Endothelial cell of coronary artery (primary cell): ENCODE data around the gene BCL7C. TPM values are rescaled to one million over a fixed set of nuclear protein-coding genes. Genes with fewer than 3 reads are reported as not detected.

Source experiments
- total RNA-seq: library from RNA; depleted of rRNA; stranded (reverse); fragments of >200 nt; gene quantifications from 2 replicates; pipeline ENCODE4 v1.2.3, GENCODE V29; 2014

Gene BCL7C
- total RNA-seq, result 19.8 and 26.7 TPM in 2 replicates

GRCh38 chr16:30893744-30894539 is at the start of gene BCL7C:
Gene BCL7C, minus strand, starts transcription at chr16:30894077. Its CDS starts 133 bp downstream, at chr16:30893944.

GRCh38 chr16:30923554-30924075 is 29.7 kb upstream of the BCL7C start, which contains the start of gene FBXL19:
Gene FBXL19, plus strand, starts transcription at chr16:30923572. Its CDS starts 2,183 bp downstream, at chr16:30925755.

DNA sequence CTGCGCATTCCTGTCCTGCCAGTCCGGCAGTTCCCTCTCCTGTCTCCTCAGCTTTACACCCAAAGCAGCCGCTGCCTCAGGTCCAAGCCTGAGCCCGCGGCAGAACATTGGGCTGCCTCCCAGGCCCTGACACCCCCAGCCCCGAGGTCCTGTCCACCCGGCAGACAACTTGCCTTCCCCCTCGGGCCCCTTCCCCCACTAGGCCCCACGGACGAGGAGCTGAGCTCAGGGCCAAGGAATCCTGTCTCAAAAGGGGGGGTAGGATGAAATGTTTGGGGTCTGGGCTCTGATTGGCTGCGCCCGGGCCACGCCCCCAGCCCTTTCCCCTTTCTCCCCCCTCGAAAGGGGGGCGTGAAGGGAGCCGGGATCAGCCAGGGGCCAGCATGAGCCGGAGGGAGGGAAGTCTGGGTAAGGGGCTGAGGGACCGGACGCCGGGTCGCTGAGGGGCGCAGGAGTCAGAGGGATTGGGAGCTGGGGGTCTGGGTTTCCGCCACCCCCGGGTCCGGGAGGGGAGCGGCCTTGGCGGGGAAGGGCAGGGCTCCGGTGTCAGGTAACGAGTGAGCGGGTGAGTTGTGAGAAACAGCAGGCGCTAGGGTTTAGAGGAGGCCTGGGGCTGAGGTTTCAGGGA is 2.5 kb upstream of the BCL7C start, which contains the start of gene CTF1:
Gene CTF1, plus strand, starts transcription at position 354 of the 628 bp plus-strand sequence. Its CDS starts 30 bp downstream, at position 384.

Other genes with a start within 250 kb of the BCL7C start
- 3.8 and 5.0 TPM in 2 replicates for gene PRR14, start 243.1 kb downstream of the BCL7C start, total RNA-seq
- gene FBRS, start 235.6 kb downstream of the BCL7C start, total RNA-seq, result 10.4 and 15.4 TPM in 2 replicates
- 23.7 and 34.1 TPM in 2 replicates for gene SRCAP, start 194.9 kb downstream of the BCL7C start, total RNA-seq
- 13.6 and 15.5 TPM in 2 replicates for gene PHKG2, start 145.7 kb downstream of the BCL7C start, total RNA-seq
- 1.1 and 1.8 TPM in 2 replicates for gene CFAP119, start 132.0 kb downstream of the BCL7C start, total RNA-seq
- gene RNF40, start 131.8 kb downstream of the BCL7C start, total RNA-seq, result 62.3 and 62.9 TPM in 2 replicates
- gene ZNF629, start 106.9 kb downstream of the BCL7C start, total RNA-seq, result 6.2 and 8.4 TPM in 2 replicates
- gene CTF1, start 2.5 kb upstream of the BCL7C start, total RNA-seq, result 0.09 TPM in 2 replicates
- 21.0 and 21.5 TPM in 2 replicates for gene FBXL19, start 29.5 kb upstream of the BCL7C start, total RNA-seq
- 12.0 and 13.3 TPM in 2 replicates for gene ORAI3, start 55.0 kb upstream of the BCL7C start, total RNA-seq
- gene SETD1A, start 63.7 kb upstream of the BCL7C start, total RNA-seq, result 2.2 and 2.6 TPM in 2 replicates
- gene HSD3B7, start 91.1 kb upstream of the BCL7C start, total RNA-seq, result 4.1 and 7.4 TPM in 2 replicates
- gene STX1B, start 116.6 kb upstream of the BCL7C start, total RNA-seq, result under 0.01 TPM in 2 replicates
- gene STX4, start 139.5 kb upstream of the BCL7C start, total RNA-seq, result 28.2 and 30.4 TPM in 2 replicates
- 7.3 and 7.6 TPM in 2 replicates for gene ZNF668, start 180.2 kb upstream of the BCL7C start, total RNA-seq
- 9.1 and 14.4 TPM in 2 replicates for gene ZNF646, start 180.3 kb upstream of the BCL7C start, total RNA-seq
- gene PRSS53, start 194.9 kb upstream of the BCL7C start, total RNA-seq, result 0.45 and 1.8 TPM in 2 replicates
- gene VKORC1, start 200.7 kb upstream of the BCL7C start, total RNA-seq, result 58.1 and 74.6 TPM in 2 replicates
- 15.0 and 18.7 TPM in 2 replicates for gene BCKDK, start 214.3 kb upstream of the BCL7C start, total RNA-seq
- gene KAT8, start 223.6 kb upstream of the BCL7C start, total RNA-seq, result 32.3 and 36.2 TPM in 2 replicates
- gene PRSS8, start 241.7 kb upstream of the BCL7C start, total RNA-seq, result not detected in 2 replicates